Cardiac muscle cell (in vitro differentiated cells and primary cell): ENCODE measurements around the gene NCOR2. TPM values are rescaled to one million over a fixed set of nuclear protein-coding genes. Genes with fewer than 3 reads are reported as not detected.

Experiments used
- DNase-seq, 2 donors: peaks; one replicate each; pipeline versions ENCODE4 v3.0.0 to v3.0.0-alpha.2; 2010 to 2017; ENCODE audit warnings: low read depth in 1 of 2, low spot score in 1 of 2
- H3K27ac ChIP-seq: fragments of 200-600 bp; sonication (generic); 2 replicates; pipeline ENCODE4 v1.5.1; 2016
- H3K27me3 ChIP-seq: fragments of 200-600 bp; sonication (generic); 2 replicates; pipeline ENCODE4 v1.6.0; 2016; ENCODE audit warnings: control low read depth
- H3K36me3 ChIP-seq: fragments of 200-600 bp; sonication (generic); 2 replicates; pipeline ENCODE4 v1.5.1; 2016; ENCODE audit warnings: control low read depth
- H3K4me1 ChIP-seq: fragments of 200-600 bp; sonication (generic); 2 replicates; pipeline ENCODE4 v1.8.1; 2017; ENCODE audit warnings: low read depth, mild to moderate bottlenecking, mixed run types
- H3K4me3 ChIP-seq: fragments of 200-600 bp; sonication (generic); 2 replicates; pipeline ENCODE4 v1.5.1; 2016; ENCODE audit warnings: mild to moderate bottlenecking
- H3K9me3 ChIP-seq: fragments of 200-600 bp; sonication (generic); 2 replicates; pipeline ENCODE4 v1.5.1; 2017; ENCODE audit warnings: low read depth, mild to moderate bottlenecking, control low read depth
- CTCF ChIP-seq: IDR thresholded peaks from 2 replicates; pipeline ENCODE4 v1.5.1; 2012; ENCODE audit warnings: low read depth, mild to moderate bottlenecking, low read length
- polyA plus RNA-seq: library from polyadenylated mRNA; unstranded; fragments of >200 nt; fragmentation: Nextera tagmentation; extraction: Ambion mirVana; gene quantifications from 2 replicates; pipeline ENCODE4 v1.2.1, GENCODE V29; 2016
- total RNA-seq: library from RNA; depleted of rRNA; stranded (reverse); fragments of >200 nt; gene quantifications from 2 replicates; pipeline ENCODE4 v1.2.3, GENCODE V29; 2016

Gene NCOR2
- total and polyA plus RNA-seq, 2 experiments from 2014 or later: 98.5 to 113 TPM

GRCh38 chr12:124607681-124608425 is 40.4 kb upstream of the NCOR2 start:
- H3K27ac ChIP-seq: no peak overlapping the region
- peaks cover 3% of the 10 kb centered on the region for H3K4me1 ChIP-seq
- H3K27me3 ChIP-seq: no peaks in the 10 kb centered on the region
- TF ChIP-seq CTCF: no peak
- no peak for DNase-seq
- no peaks in the 10 kb centered on the region for H3K36me3 ChIP-seq
- no peak overlapping the region for H3K4me3 ChIP-seq
- H3K9me3 ChIP-seq: no peaks in the 10 kb centered on the region

- no peak for TF ChIP-seq CTCF
- Histone ChIP-seq H3K27me3 (no peaks in the 10 kb centered on the region), H3K4me3 (no peak overlapping the region), H3K27ac (no peak overlapping the region), H3K9me3 (no peaks in the 10 kb centered on the region), H3K4me1 (peaks cover 3% of the 10 kb centered on the region), H3K36me3 (no peaks in the 10 kb centered on the region)
- DNase-seq: no peak
These were observed 38.7 kb upstream of the NCOR2 start for GRCh38 chr12:124605883-124606774.

- no peak for DNase-seq
- TF ChIP-seq CTCF: no peak
- no peaks in the 10 kb centered on the region for H3K27me3 ChIP-seq
- no peaks in the 10 kb centered on the region for H3K9me3 ChIP-seq
- peaks cover 3% of the 10 kb centered on the region for H3K4me1 ChIP-seq
- H3K27ac ChIP-seq: peak overlapping the region; percentile 12
- H3K36me3 ChIP-seq: no peaks in the 10 kb centered on the region
- H3K4me3 ChIP-seq: no peak overlapping the region
These were observed 37.9 kb upstream of the NCOR2 start for GRCh38 chr12:124605150-124605882.

- Histone ChIP-seq H3K36me3 (no peaks in the 10 kb centered on the region), H3K9me3 (no peaks in the 10 kb centered on the region), H3K27ac (no peak overlapping the region), H3K4me3 (no peak overlapping the region), H3K27me3 (no peaks in the 10 kb centered on the region), H3K4me1 (peaks cover 3% of the 10 kb centered on the region)
- no peak for TF ChIP-seq CTCF
- no peak for DNase-seq
These were observed 36.9 kb upstream of the NCOR2 start for GRCh38 chr12:124604264-124604680.

GRCh38 chr12:124603831-124604251 is 36.4 kb upstream of the NCOR2 start:
- no peak overlapping the region for H3K27ac ChIP-seq
- H3K27me3 ChIP-seq: no peaks in the 10 kb centered on the region
- no peaks in the 10 kb centered on the region for H3K9me3 ChIP-seq
- no peak for TF ChIP-seq CTCF
- DNase-seq: no peak
- H3K4me1 ChIP-seq: peaks cover 3% of the 10 kb centered on the region
- H3K4me3 ChIP-seq: no peak overlapping the region
- no peaks in the 10 kb centered on the region for H3K36me3 ChIP-seq
